Measurements from ENCODE around the gene ABRACL. TPM values are rescaled to one million over a fixed set of nuclear protein-coding genes. Genes with fewer than 3 reads are reported as not detected.

The ABRACL gene
- total and polyA plus RNA-seq, 9 of the 15 experiments (the other 6 are each of a cell fraction or from before 2014, with no cell fraction given) = 1.1 to 5.2 (median 1.9) TPM

- peaks cover 10 to 15% of the 10 kb centered on the region in 2 experiments; a peak in 4 of 5 replicates for H3K27me3 ChIP-seq (ENCODE audit: control insufficient read depth in 2 of 2, insufficient read depth in 2 of 2, low read length in 2 of 2)
- no TSS peak for BruUV-seq (replicated peaks)
- FAIRE-seq = no peak
- in situ Hi-C loops (cut with MboI) = no loop called here
- H2AFZ ChIP-seq (ENCODE audit: low read depth, low read length) = no peak overlapping the region
- no peak for DNase-seq (ENCODE audit: extremely low read depth in 1 of 4, low spot score in 3 of 4)
- no peaks in the 10 kb centered on the region for H4K20me1 ChIP-seq (replicated peaks; ENCODE audit: control insufficient read depth, insufficient read depth, low read length)
- no peak overlapping the region for H3K27ac ChIP-seq (ENCODE audit: extremely low read depth, low read depth, low read length)
- H3K9me3 ChIP-seq (replicated peaks; ENCODE audit: control insufficient read depth, insufficient read depth, low read depth, low read length) = no peaks in the 10 kb centered on the region
- CTCF ChIA-PET (ENCODE audit: low intra/inter-chr PET ratio) = no interaction called here
- no peaks in the 10 kb centered on the region for H3K4me1 ChIP-seq (replicated peaks in 1 of 2; ENCODE audit: control insufficient read depth in 2 of 2, insufficient read depth in 2 of 2, low read length in 2 of 2)
- POLR2A ChIA-PET = interaction anchor here (0.6 to 0.7 kb wide), 2 partner anchors 118 to 540 kb away, joined by 3 read pairs; no protein-coding TSS in a partner anchor
- H3K79me2 ChIP-seq (ENCODE audit: control insufficient read depth, insufficient read depth, low read length) = no peaks in the 10 kb centered on the region
- TF ChIP-seq ZNF512 (tag; IDR thresholded peaks at IDR 0.05) (peak; percentile 69), ZNF121 (CRISPR knock-in tag; conservative IDR thresholded peaks at IDR 0.05) (0 out of 2 replicates have a peak, but pooled peaks have one; percentile 10), FOXA3 (CRISPR knock-in tag; conservative IDR thresholded peaks at IDR 0.05 in 1 of 2, IDR thresholded peaks at IDR 0.05 in 1 of 2) (no peak)
- intact Hi-C loops (cut with micrococcal nuclease) = no loop called here
- 0% methylated on average over 4 of the region's 4 CpGs for WGBS (ENCODE audit: insufficient coverage, low coverage, missing lambda C conversion rate)
- no peak overlapping the region for H3K9ac ChIP-seq (ENCODE audit: insufficient read depth in 1 of 2, low read depth in 2 of 2, low read length in 2 of 2)
- no peak for ATAC-seq
- no peaks in the 10 kb centered on the region for H3K9me1 ChIP-seq (ENCODE audit: control insufficient read depth, insufficient read depth, low read length)
- no peaks in the 10 kb centered on the region for H3K36me3 ChIP-seq (ENCODE audit: control insufficient read depth, insufficient read depth, low read length)
- H3K4me2 ChIP-seq (ENCODE audit: insufficient read depth, low read length) = no peak overlapping the region
- H3K4me3 ChIP-seq = no peak overlapping the region
Observed at GRCh38 chr6:139013185-139013800, 15.3 kb upstream of the ABRACL start.

All from K562 (cell line).